Karpas-422 (cell line): ENCODE measurements around the gene IGFN1. TPM values are rescaled to one million over a fixed set of nuclear protein-coding genes. Genes with fewer than 3 reads are reported as not detected.
"Not testable (repeated sequence)": the region's sequence is repeated elsewhere in the genome, so short reads cannot be mapped to it uniquely, and the experiment has no call there.

ENCODE experiments used
- DNase-seq: peaks from one replicate; pipeline ENCODE4 v3.0.0-alpha.2; 2015
- H2AFZ ChIP-seq: fragments of 200-600 bp; sonication (generic); 2 replicates; pipeline ENCODE4 v1.6.1; 2014; ENCODE audit warnings: antibody characterized with exemption, low read length, mixed read lengths
- H3K27ac ChIP-seq: fragments of 200-600 bp; sonication (generic); 2 replicates; pipeline ENCODE4 v1.5.1; 2014; ENCODE audit warnings: mild to moderate bottlenecking, low read length, moderate library complexity
- H3K27me3 ChIP-seq: fragments of 200-600 bp; sonication (generic); 2 replicates; pipeline ENCODE4 v1.6.1; 2014; ENCODE audit warnings: low read length, mixed read lengths
- H3K36me3 ChIP-seq: fragments of 200-600 bp; sonication (generic); 2 replicates; pipeline ENCODE4 v1.6.1; 2014; ENCODE audit warnings: low read length, mixed read lengths; ENCODE audit not compliant: insufficient read depth
- H3K4me1 ChIP-seq: fragments of 200-600 bp; sonication (generic); 2 replicates; pipeline ENCODE4 v1.6.1; 2014; ENCODE audit warnings: mild to moderate bottlenecking, low read length, mixed read lengths
- H3K4me2 ChIP-seq: fragments of 200-600 bp; sonication (generic); 2 replicates; pipeline ENCODE4 v1.6.1; 2014; ENCODE audit warnings: low read length, low read depth, mild to moderate bottlenecking; ENCODE audit not compliant: poor library complexity, severe bottlenecking
- H3K4me3 ChIP-seq: fragments of 200-600 bp; sonication (generic); 2 replicates; pipeline ENCODE4 v1.5.1; 2014; ENCODE audit warnings: mild to moderate bottlenecking, antibody characterized with exemption, low read length, mixed read lengths
- H3K79me2 ChIP-seq: fragments of 200-600 bp; sonication (generic); 2 replicates; pipeline ENCODE4 v1.6.1; 2014; ENCODE audit warnings: mild to moderate bottlenecking, low read length, mixed read lengths
- H3K9ac ChIP-seq: fragments of 200-600 bp; sonication (generic); 2 replicates; pipeline ENCODE4 v1.6.0; 2014; ENCODE audit warnings: low read length
- H3K9me2 ChIP-seq: fragments of 200-600 bp; sonication (generic), shearing (Covaris generic); replicated peaks from 2 replicates; pipeline ENCODE4 v1.6.0; 2014; ENCODE audit warnings: mild to moderate bottlenecking, low read length, moderate library complexity; ENCODE audit not compliant: insufficient read depth
- H3K9me3 ChIP-seq: fragments of 300-700, 200-600 bp; sonication (generic); 2 replicates; pipeline ENCODE4 v1.6.1; 2014; ENCODE audit warnings: low read length, mixed read lengths
- H4K20me1 ChIP-seq: fragments of 200-600 bp; sonication (generic); 2 replicates; pipeline ENCODE4 v1.6.1; 2014; ENCODE audit warnings: mild to moderate bottlenecking, antibody characterized with exemption, low read length, low read depth; ENCODE audit not compliant: insufficient read depth
- total RNA-seq: library from RNA; depleted of rRNA; stranded (reverse); fragments of >200 nt; shearing (Covaris generic); gene quantifications from 2 replicates; pipeline ENCODE4 v1.2.3, GENCODE V29; 2014; ENCODE audit warnings: low replicate concordance

The IGFN1 gene
- total RNA-seq, 1 experiment from 2014 or later, result not detected

DNA sequence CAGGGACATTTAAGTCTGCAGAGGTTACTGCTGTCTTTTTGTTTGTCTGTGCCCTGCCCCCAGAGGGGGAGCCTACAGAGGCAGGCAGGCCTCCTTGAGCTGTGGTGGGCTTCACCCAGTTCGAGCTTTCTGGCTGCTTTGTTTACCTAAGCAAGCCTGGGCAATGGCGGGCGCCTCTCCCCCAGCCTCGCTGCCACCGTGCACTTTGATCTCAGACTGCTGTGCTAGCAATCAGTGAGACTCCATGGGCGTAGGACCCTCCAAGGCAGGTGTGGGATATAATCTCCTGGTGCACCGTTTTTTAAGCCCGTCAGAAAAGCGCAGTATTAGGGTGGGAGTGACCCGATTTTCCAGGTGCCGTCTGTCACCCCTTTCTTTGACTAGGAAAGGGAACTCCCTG, 49.0 kb downstream of the IGFN1 start:
- not testable (repeated sequence) for DNase-seq, H3K4me2 ChIP-seq, H4K20me1 ChIP-seq, H3K9ac ChIP-seq, H3K27ac ChIP-seq, H3K79me2 ChIP-seq, H2AFZ ChIP-seq, H3K9me2 ChIP-seq, H3K9me3 ChIP-seq, H3K27me3 ChIP-seq, H3K4me1 ChIP-seq, H3K36me3 ChIP-seq, H3K4me3 ChIP-seq

DNA sequence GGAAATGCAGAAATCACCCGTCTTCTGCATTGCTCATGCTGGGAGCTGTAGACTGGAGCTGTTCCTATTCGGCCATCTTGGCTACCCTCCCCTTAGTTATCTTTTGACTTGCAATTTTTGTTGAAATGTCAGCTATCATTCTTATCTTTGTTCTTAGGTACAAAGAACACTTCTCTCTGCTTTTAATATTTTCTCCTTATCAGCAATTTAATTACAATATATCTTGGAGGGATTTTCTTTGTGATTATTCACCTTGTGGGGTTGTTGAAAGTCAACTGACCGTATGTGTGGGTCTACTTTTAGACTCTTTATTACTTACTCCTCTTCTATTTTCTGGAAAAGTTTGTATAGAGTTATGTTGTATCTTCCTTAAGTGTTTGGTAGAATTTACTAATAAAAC, 49.5 kb downstream of the IGFN1 start:
- Histone ChIP-seq H3K27ac (no peak overlapping the region), H2AFZ (no peak overlapping the region), H3K4me3 (no peak overlapping the region), H3K9me3 (no peaks in the 10 kb centered on the region), H3K4me2 (no peak overlapping the region), H3K9ac (no peak overlapping the region), H4K20me1 (no peaks in the 10 kb centered on the region), H3K79me2 (no peaks in the 10 kb centered on the region), H3K9me2 (no peaks in the 10 kb centered on the region), H3K36me3 (no peaks in the 10 kb centered on the region), H3K27me3 (no peaks in the 10 kb centered on the region), H3K4me1 (no peaks in the 10 kb centered on the region)
- no peak for DNase-seq

GRCh38 chr1:201241736-201242135, 51.1 kb downstream of the IGFN1 start:
- Histone ChIP-seq H3K9ac (no peak overlapping the region), H3K4me3 (no peak overlapping the region), H3K36me3 (no peaks in the 10 kb centered on the region), H3K79me2 (no peaks in the 10 kb centered on the region), H2AFZ (no peak overlapping the region), H3K4me1 (no peaks in the 10 kb centered on the region), H4K20me1 (no peaks in the 10 kb centered on the region), H3K4me2 (no peak overlapping the region), H3K9me3 (no peaks in the 10 kb centered on the region), H3K27ac (no peak overlapping the region), H3K9me2 (no peaks in the 10 kb centered on the region), H3K27me3 (no peaks in the 10 kb centered on the region)
- DNase-seq, result no peak

GRCh38 chr1:201245082-201245481, 54.5 kb downstream of the IGFN1 start:
- H3K27me3 ChIP-seq, result no peaks in the 10 kb centered on the region
- H3K27ac ChIP-seq, result no peak overlapping the region
- DNase-seq, result no peak
- H2AFZ ChIP-seq, result no peak overlapping the region
- H3K4me2 ChIP-seq, result no peak overlapping the region
- no peaks in the 10 kb centered on the region for H4K20me1 ChIP-seq
- H3K9me2 ChIP-seq, result no peaks in the 10 kb centered on the region
- H3K4me1 ChIP-seq, result no peaks in the 10 kb centered on the region
- H3K79me2 ChIP-seq, result no peaks in the 10 kb centered on the region
- no peaks in the 10 kb centered on the region for H3K36me3 ChIP-seq
- no peaks in the 10 kb centered on the region for H3K9me3 ChIP-seq
- no peak overlapping the region for H3K9ac ChIP-seq
- H3K4me3 ChIP-seq, result no peak overlapping the region

- no peak overlapping the region for H3K9ac ChIP-seq
- no peaks in the 10 kb centered on the region for H3K9me3 ChIP-seq
- no peaks in the 10 kb centered on the region for H3K36me3 ChIP-seq
- no peaks in the 10 kb centered on the region for H3K4me1 ChIP-seq
- H3K27me3 ChIP-seq, result no peaks in the 10 kb centered on the region
- no peak overlapping the region for H3K4me2 ChIP-seq
- no peak overlapping the region for H3K27ac ChIP-seq
- no peaks in the 10 kb centered on the region for H4K20me1 ChIP-seq
- H2AFZ ChIP-seq, result no peak overlapping the region
- DNase-seq, result no peak
- no peaks in the 10 kb centered on the region for H3K79me2 ChIP-seq
- H3K4me3 ChIP-seq, result no peak overlapping the region
- H3K9me2 ChIP-seq, result no peaks in the 10 kb centered on the region
Observed at GRCh38 chr1:201248721-201249559, 58.3 kb downstream of the IGFN1 start.

DNA sequence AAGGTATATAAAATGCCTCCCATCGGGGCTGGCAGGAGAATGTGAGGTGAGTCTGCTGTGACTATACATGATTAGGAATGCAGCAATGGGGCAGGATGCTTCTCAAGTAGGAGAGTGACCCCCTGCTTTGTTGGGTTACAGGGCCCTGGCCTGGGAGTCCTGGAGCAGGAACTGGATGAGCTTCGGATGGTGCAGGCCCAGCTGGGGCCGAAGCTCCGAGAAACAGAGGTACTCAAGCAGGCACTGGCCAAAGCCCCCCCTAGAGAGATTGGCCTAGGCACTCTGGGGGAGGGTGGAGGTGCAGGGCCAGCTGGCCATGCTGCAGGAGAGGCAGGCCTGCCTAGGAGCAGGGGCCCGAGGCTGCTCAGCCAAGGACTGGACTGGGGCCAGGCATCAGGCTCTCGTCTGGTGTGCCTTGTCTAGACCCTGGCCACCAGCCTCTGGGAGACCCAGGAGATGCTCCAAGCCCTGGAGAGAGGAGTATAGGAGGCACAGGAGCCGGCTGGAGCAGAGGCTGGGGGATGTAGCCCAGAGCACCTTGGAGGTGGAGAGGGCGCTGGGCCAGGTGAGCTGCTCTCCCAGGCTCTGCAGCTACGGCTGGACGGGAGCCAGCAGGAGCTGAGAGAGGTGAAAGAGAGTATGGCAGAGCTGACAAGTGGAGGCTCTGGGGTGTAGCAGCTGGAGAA, 59.8 kb downstream of the IGFN1 start:
- Histone ChIP-seq H3K4me2 (no peak overlapping the region), H3K79me2 (no peaks in the 10 kb centered on the region), H2AFZ (no peak overlapping the region), H3K4me3 (no peak overlapping the region), H3K4me1 (no peaks in the 10 kb centered on the region), H4K20me1 (no peaks in the 10 kb centered on the region), H3K9me3 (no peaks in the 10 kb centered on the region), H3K36me3 (no peaks in the 10 kb centered on the region), H3K27me3 (no peaks in the 10 kb centered on the region), H3K9ac (no peak overlapping the region), H3K9me2 (no peaks in the 10 kb centered on the region), H3K27ac (no peak overlapping the region)
- DNase-seq, result no peak

DNA sequence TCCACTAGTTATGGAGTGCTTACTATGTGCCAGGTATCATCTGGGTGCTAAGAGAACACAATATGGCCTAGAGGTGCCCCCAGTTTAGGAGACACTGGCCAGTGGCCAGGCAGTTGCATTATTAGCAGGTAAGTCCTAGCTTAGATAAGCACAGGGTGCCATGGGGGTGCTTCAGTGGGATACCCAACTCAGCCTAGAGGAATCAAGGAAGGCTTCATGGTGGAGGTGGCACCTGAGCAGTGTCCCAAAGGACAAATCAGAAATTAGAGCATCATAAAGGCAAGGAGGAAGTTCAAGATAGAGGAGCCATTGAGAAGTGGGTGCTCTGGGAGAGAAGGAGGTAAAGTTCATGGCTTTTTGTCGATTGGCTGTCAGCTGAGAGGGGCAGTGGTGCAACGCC, 60.8 kb downstream of the IGFN1 start:
- H3K9me3 ChIP-seq, result no peaks in the 10 kb centered on the region
- H3K4me1 ChIP-seq, result no peaks in the 10 kb centered on the region
- H3K4me3 ChIP-seq, result no peak overlapping the region
- H3K9ac ChIP-seq, result no peak overlapping the region
- no peaks in the 10 kb centered on the region for H3K79me2 ChIP-seq
- H2AFZ ChIP-seq, result no peak overlapping the region
- H3K36me3 ChIP-seq, result no peaks in the 10 kb centered on the region
- no peak overlapping the region for H3K27ac ChIP-seq
- no peak overlapping the region for H3K4me2 ChIP-seq
- H3K9me2 ChIP-seq, result no peaks in the 10 kb centered on the region
- no peaks in the 10 kb centered on the region for H4K20me1 ChIP-seq
- no peak for DNase-seq
- H3K27me3 ChIP-seq, result no peaks in the 10 kb centered on the region

GRCh38 chr1:201251851-201252430, 61.3 kb downstream of the IGFN1 start:
- Histone ChIP-seq H3K9ac (no peak overlapping the region), H3K9me2 (no peaks in the 10 kb centered on the region), H4K20me1 (no peaks in the 10 kb centered on the region), H3K79me2 (no peaks in the 10 kb centered on the region), H3K27me3 (no peaks in the 10 kb centered on the region), H3K9me3 (no peaks in the 10 kb centered on the region), H3K4me1 (no peaks in the 10 kb centered on the region), H3K36me3 (no peaks in the 10 kb centered on the region), H3K4me2 (no peak overlapping the region), H3K27ac (no peak overlapping the region), H3K4me3 (no peak overlapping the region), H2AFZ (no peak overlapping the region)
- DNase-seq, result no peak
